Mesenchymal stem cell (in vitro differentiated cells and primary cell): ENCODE measurements around the gene NCBP2L.

Source experiments
- DNase-seq: peaks from one replicate; pipeline ENCODE4 v3.0.0-alpha.2; 2013
- H2AFZ ChIP-seq: one replicate; pipeline ENCODE4 v1.6.1; 2013; ENCODE audit warnings: low read depth, mild to moderate bottlenecking, control low read depth, inconsistent platforms, low read length, moderate library complexity
- H2AK5ac ChIP-seq: 2 replicates; pipeline ENCODE4 v1.6.1; 2013; ENCODE audit warnings: low read length, moderate library complexity, mild to moderate bottlenecking, inconsistent platforms; ENCODE audit not compliant: severe bottlenecking
- H2BK120ac ChIP-seq: one replicate; pipeline ENCODE4 v1.6.1; 2013; ENCODE audit warnings: low read depth, mild to moderate bottlenecking, inconsistent platforms, low read length, moderate library complexity
- H2BK12ac ChIP-seq, 2 experiments: one replicate each; pipeline ENCODE4 v1.6.1; 2013; ENCODE audit warnings: inconsistent platforms in 2 of 2, low read length in 2 of 2, mild to moderate bottlenecking in 2 of 2, moderate library complexity in 2 of 2, control low read depth in 1 of 2
- H2BK15ac ChIP-seq: one replicate; pipeline ENCODE4 v1.6.1; 2013; ENCODE audit warnings: mild to moderate bottlenecking, low read depth, inconsistent platforms; ENCODE audit not compliant: poor library complexity, severe bottlenecking
- H2BK5ac ChIP-seq: 2 replicates; pipeline ENCODE4 v1.6.1; 2013; ENCODE audit warnings: low read depth, mild to moderate bottlenecking, low read length, control low read depth, inconsistent platforms; ENCODE audit not compliant: poor library complexity, severe bottlenecking
- H3K14ac ChIP-seq, 2 experiments: one replicate each; pipeline ENCODE4 v1.6.1; 2013; ENCODE audit warnings: inconsistent platforms in 2 of 2, low read length in 2 of 2, control low read depth in 1 of 2, mild to moderate bottlenecking in 1 of 2, moderate library complexity in 1 of 2
- H3K18ac ChIP-seq, 2 experiments: one replicate each; pipeline ENCODE4 v1.6.1; 2013; ENCODE audit warnings: inconsistent platforms in 2 of 2, low read length in 2 of 2, control low read depth in 1 of 2, low read depth in 1 of 2, mild to moderate bottlenecking in 1 of 2
- H3K23ac ChIP-seq, 2 experiments: one replicate each; pipeline ENCODE4 v1.6.1; 2013; ENCODE audit warnings: inconsistent platforms in 2 of 2, low read length in 2 of 2, mild to moderate bottlenecking in 2 of 2, moderate library complexity in 2 of 2, control low read depth in 1 of 2
- H3K27ac ChIP-seq: 2 replicates; pipeline ENCODE4 v1.5.1; 2013; ENCODE audit warnings: mild to moderate bottlenecking, moderate library complexity, low read length, control low read depth, inconsistent platforms; ENCODE audit not compliant: poor library complexity, severe bottlenecking
- H3K27me3 ChIP-seq, 2 experiments: 2 replicates each; pipeline versions ENCODE4 v1.6.1 to v1.7.0; 2013; ENCODE audit warnings: low read length in 2 of 2, mild to moderate bottlenecking in 2 of 2, moderate library complexity in 2 of 2, control low read depth in 1 of 2, inconsistent platforms in 1 of 2; ENCODE audit not compliant: control insufficient read depth in 1 of 2, insufficient read depth in 1 of 2
- H3K36me3 ChIP-seq, 2 experiments: 2 replicates each; pipeline versions ENCODE4 v1.6.1 to v1.7.0; 2013; ENCODE audit warnings: low read length in 2 of 2, control low read depth in 1 of 2, inconsistent platforms in 1 of 2, low read depth in 1 of 2, mild to moderate bottlenecking in 1 of 2; ENCODE audit not compliant: insufficient read depth in 2 of 2, control insufficient read depth in 1 of 2
- H3K4ac ChIP-seq, 2 experiments: one replicate each; pipeline ENCODE4 v1.6.1; 2013; ENCODE audit warnings: inconsistent platforms in 2 of 2, low read length in 2 of 2, mild to moderate bottlenecking in 2 of 2, moderate library complexity in 2 of 2, control low read depth in 1 of 2, low read depth in 1 of 2
- H3K4me1 ChIP-seq: 2 replicates; pipeline ENCODE4 v1.6.1; 2013; ENCODE audit warnings: low read depth, low read length, control low read depth; ENCODE audit not compliant: control insufficient read depth, insufficient read depth
- H3K4me2 ChIP-seq: 2 replicates; pipeline ENCODE4 v1.6.1; 2013; ENCODE audit warnings: low read length, mild to moderate bottlenecking, inconsistent platforms; ENCODE audit not compliant: poor library complexity, severe bottlenecking
- H3K4me3 ChIP-seq, 2 experiments: 2 replicates each; pipeline versions ENCODE4 v1.5.1 to v1.7.0; 2013; ENCODE audit warnings: low read length in 2 of 2, mild to moderate bottlenecking in 2 of 2, control low read depth in 1 of 2, low read depth in 1 of 2; ENCODE audit not compliant: insufficient read depth in 1 of 2
- H3K79me1 ChIP-seq: replicated peaks from 2 replicates; pipeline ENCODE4 v1.6.1; 2013; ENCODE audit warnings: mild to moderate bottlenecking, control low read depth, low read length, inconsistent platforms; ENCODE audit not compliant: poor library complexity, severe bottlenecking
- H3K9ac ChIP-seq: 2 replicates; pipeline ENCODE4 v1.7.0; 2013; ENCODE audit warnings: mild to moderate bottlenecking, low read length, moderate library complexity
- H3K9me3 ChIP-seq: 2 replicates; pipeline ENCODE4 v1.7.0; 2013; ENCODE audit warnings: mild to moderate bottlenecking, low read length; ENCODE audit not compliant: control insufficient read depth
- H4K8ac ChIP-seq: one replicate; pipeline ENCODE4 v1.6.1; 2013; ENCODE audit warnings: inconsistent platforms, mild to moderate bottlenecking, low read length, moderate library complexity
- H4K91ac ChIP-seq: one replicate; pipeline ENCODE4 v1.6.1; 2013; ENCODE audit warnings: mild to moderate bottlenecking, low read length, inconsistent platforms
- WGBS: methylation state at CpG from one replicate; pipeline ENCODE4 v1.1.7; 2013; ENCODE audit warnings: mixed read lengths; 5-methylcytosine and 5-hydroxymethylcytosine counted together

NCBP2L gene

GRCh38 chrX:107758231-107758766, 19.2 kb upstream of the NCBP2L start:
- 100% methylated on average over 4 of the region's 5 CpGs for WGBS

GRCh38 chrX:107760304-107761077, 17.0 kb upstream of the NCBP2L start:
- Histone ChIP-seq H3K18ac (no peak overlapping the region), H3K23ac (no peak overlapping the region), H3K9ac (no peak overlapping the region), H3K27ac (no peak overlapping the region), H3K4ac (no peak overlapping the region), H2AK5ac (no peak overlapping the region), H3K27me3 (peaks cover 12 to 93% of the 10 kb centered on the region in 2 experiments), H3K14ac (no peak overlapping the region), H3K4me1 (no peaks in the 10 kb centered on the region), H4K91ac (no peak overlapping the region), H2BK12ac (no peak overlapping the region), H3K79me1 (no peaks in the 10 kb centered on the region), H3K36me3 (no peaks in the 10 kb centered on the region), H3K4me3 (no peak overlapping the region), H2AFZ (no peak overlapping the region), H2BK120ac (no peak overlapping the region), H2BK15ac (no peak overlapping the region), H3K9me3 (no peaks in the 10 kb centered on the region), H3K4me2 (no peak overlapping the region), H2BK5ac (no peak overlapping the region), H4K8ac (no peak overlapping the region)
- no peak for DNase-seq
- WGBS = 94% methylated on average over 4 of the region's 5 CpGs

More at GRCh38 chrX:107758231-107758766, 19.2 kb upstream of the NCBP2L start:
- H2BK5ac ChIP-seq = no peak overlapping the region
- no peak overlapping the region for H3K9ac ChIP-seq
- no peak overlapping the region for H2AK5ac ChIP-seq
- H3K9me3 ChIP-seq = no peaks in the 10 kb centered on the region
- H2AFZ ChIP-seq = no peak overlapping the region
- no peak overlapping the region for H3K18ac ChIP-seq
- H2BK12ac ChIP-seq = no peak overlapping the region
- H3K14ac ChIP-seq = no peak overlapping the region
- no peak overlapping the region for H4K8ac ChIP-seq
- H3K27ac ChIP-seq = no peak overlapping the region
- no peaks in the 10 kb centered on the region for H3K79me1 ChIP-seq
- H3K4ac ChIP-seq = no peak overlapping the region
- peaks cover 12 to 91% of the 10 kb centered on the region in 2 experiments for H3K27me3 ChIP-seq
- no peaks in the 10 kb centered on the region for H3K36me3 ChIP-seq
- H4K91ac ChIP-seq = no peak overlapping the region
- no peak overlapping the region for H3K4me2 ChIP-seq
- DNase-seq = no peak
- no peak overlapping the region for H2BK15ac ChIP-seq
- H3K4me1 ChIP-seq = no peaks in the 10 kb centered on the region
- H2BK120ac ChIP-seq = no peak overlapping the region
- no peak overlapping the region for H3K23ac ChIP-seq
- H3K4me3 ChIP-seq = no peak overlapping the region

GRCh38 chrX:107763647-107764046, 13.9 kb upstream of the NCBP2L start:
- no peak overlapping the region for H2BK5ac ChIP-seq
- H2BK120ac ChIP-seq = no peak overlapping the region
- no peak overlapping the region for H4K8ac ChIP-seq
- no peak overlapping the region for H3K18ac ChIP-seq
- no peak overlapping the region for H3K23ac ChIP-seq
- no peak overlapping the region for H4K91ac ChIP-seq
- H3K79me1 ChIP-seq = no peaks in the 10 kb centered on the region
- H3K4me2 ChIP-seq = no peak overlapping the region
- H3K4me1 ChIP-seq = peaks cover 3% of the 10 kb centered on the region
- no peak overlapping the region for H2AK5ac ChIP-seq
- no peak overlapping the region for H3K4ac ChIP-seq
- no peak overlapping the region for H2BK12ac ChIP-seq
- no peak for DNase-seq
- no peak overlapping the region for H3K9ac ChIP-seq
- peaks cover 9 to 87% of the 10 kb centered on the region in 2 experiments for H3K27me3 ChIP-seq
- H3K36me3 ChIP-seq = no peaks in the 10 kb centered on the region
- no peaks in the 10 kb centered on the region for H3K9me3 ChIP-seq
- 89% methylated on average over 1 of the region's 1 CpG for WGBS
- no peak overlapping the region for H3K27ac ChIP-seq
- H2AFZ ChIP-seq = no peak overlapping the region
- H2BK15ac ChIP-seq = no peak overlapping the region
- no peak overlapping the region for H3K14ac ChIP-seq
- H3K4me3 ChIP-seq = no peak overlapping the region

GRCh38 chrX:107764845-107765608, 12.5 kb upstream of the NCBP2L start:
- H3K18ac ChIP-seq = no peak overlapping the region
- H3K14ac ChIP-seq = no peak overlapping the region
- no peak overlapping the region for H2AK5ac ChIP-seq
- no peak overlapping the region for H3K27ac ChIP-seq
- no peak overlapping the region for H3K4ac ChIP-seq
- H3K9ac ChIP-seq = no peak overlapping the region
- no peak overlapping the region for H2AFZ ChIP-seq
- no peak overlapping the region for H4K91ac ChIP-seq
- H3K36me3 ChIP-seq = no peaks in the 10 kb centered on the region
- no peak overlapping the region for H2BK12ac ChIP-seq
- H3K9me3 ChIP-seq = no peaks in the 10 kb centered on the region
- no peak overlapping the region for H3K23ac ChIP-seq
- H3K4me2 ChIP-seq = no peak overlapping the region
- peaks cover 3% of the 10 kb centered on the region for H3K4me1 ChIP-seq
- H3K27me3 ChIP-seq = peaks cover 9 to 86% of the 10 kb centered on the region in 2 experiments
- no peak overlapping the region for H2BK120ac ChIP-seq
- H3K4me3 ChIP-seq = no peak overlapping the region
- no peaks in the 10 kb centered on the region for H3K79me1 ChIP-seq
- no peak for DNase-seq
- WGBS = 91% methylated on average over 9 of the region's 11 CpGs
- H2BK15ac ChIP-seq = no peak overlapping the region
- H2BK5ac ChIP-seq = no peak overlapping the region
- no peak overlapping the region for H4K8ac ChIP-seq
